Measurements from ENCODE around the gene PPP2R5C. TPM values are rescaled to one million over a fixed set of nuclear protein-coding genes. Genes with fewer than 3 reads are reported as not detected.

Gene PPP2R5C
- total and polyA plus RNA-seq, 8 donors, result 103 to 176 (median 112) TPM

- intact Hi-C loops (cut with DNase I), result no loop called here
- DNase-seq (peak in 1 of 4 donors; percentile 84), ATAC-seq (peak; percentile 4)
- peaks cover 0 to 30% of the 10 kb centered on the region in 2 donors for H3K27me3 ChIP-seq
- H3K4me3 ChIP-seq, result peak overlapping the region; percentile 73 to 78
- H3K27ac ChIP-seq, result peak overlapping the region; percentile 99
- no peaks in the 10 kb centered on the region for H3K36me3 ChIP-seq
- TF ChIP-seq CTCF (IDR thresholded peaks at IDR 0.05), result no peak
- H3K4me1 ChIP-seq, result peaks cover 9 to 20% of the 10 kb centered on the region in 2 donors
- H3K9me3 ChIP-seq, result no peaks in the 10 kb centered on the region
Measured at GRCh38 chr14:101948666-101949216, 187.2 kb downstream of the PPP2R5C start.

DNA sequence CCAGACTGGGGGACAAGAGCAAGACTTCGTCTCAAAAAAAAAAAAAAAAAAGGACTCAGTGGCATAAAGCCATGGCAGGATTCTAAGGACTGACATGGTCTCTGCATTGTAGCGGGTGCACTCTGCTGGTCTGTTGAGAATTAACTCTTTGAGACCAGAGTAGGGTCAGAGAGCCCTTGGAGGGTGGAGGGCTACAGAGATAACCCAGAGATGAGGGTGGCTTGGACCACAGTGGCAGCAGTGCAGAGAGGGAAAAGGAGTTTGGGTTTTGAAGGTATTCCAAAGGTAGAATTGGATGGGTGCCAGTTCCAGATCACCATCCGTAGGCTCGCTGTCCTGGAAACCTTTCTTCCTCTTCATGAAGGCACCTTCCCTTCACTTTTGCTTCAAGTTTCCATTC is 188.6 kb downstream of the PPP2R5C start:
- Histone ChIP-seq H3K27ac (no peak overlapping the region), H3K36me3 (no peaks in the 10 kb centered on the region), H3K4me3 (no peak overlapping the region), H3K4me1 (peaks cover 9 to 20% of the 10 kb centered on the region in 2 donors), H3K9me3 (no peaks in the 10 kb centered on the region), H3K27me3 (peaks cover 0 to 16% of the 10 kb centered on the region in 2 donors)
- TF ChIP-seq CTCF (IDR thresholded peaks at IDR 0.05), result no peak
- intact Hi-C loops (cut with DNase I), result loop anchor here in 1 of 2 donors (10.0 kb wide), 1 partner anchor 175 kb away; no protein-coding TSS in a partner anchor
- ATAC-seq (no peak), DNase-seq (no peak)

DNA sequence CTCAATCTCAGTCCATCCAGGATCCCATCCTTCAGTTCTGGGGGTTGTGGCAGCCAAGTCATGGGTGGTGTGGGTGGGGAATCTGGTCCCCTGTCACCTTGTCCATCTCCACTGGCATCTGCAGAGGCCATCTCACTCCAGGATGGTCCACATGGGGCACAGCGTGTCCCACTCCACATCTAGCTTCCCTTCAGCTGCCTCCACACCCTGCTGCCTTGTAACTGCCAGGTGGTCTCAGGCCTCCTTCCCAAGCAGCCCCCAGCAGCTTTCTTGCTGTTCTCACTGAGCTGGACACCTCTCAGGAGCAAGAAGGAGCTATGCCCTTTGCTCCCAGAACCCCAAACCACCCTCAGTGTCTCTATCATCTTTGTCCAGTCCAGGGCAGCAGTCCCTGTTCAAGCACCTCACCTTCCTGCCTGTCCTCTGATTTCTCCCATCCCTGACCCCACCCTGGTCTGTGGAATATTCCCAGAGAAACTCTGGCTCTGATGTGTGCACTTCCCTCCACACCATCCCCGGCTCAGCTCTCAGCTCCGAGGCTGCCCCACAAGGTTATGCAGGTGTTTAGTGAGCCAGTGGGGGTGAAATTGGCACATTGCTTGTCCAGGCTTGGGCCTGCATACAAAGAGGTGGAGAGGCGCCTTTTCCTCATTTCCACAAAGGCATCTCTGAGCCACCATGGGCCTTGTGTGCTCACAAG is 189.2 kb downstream of the PPP2R5C start:
- no peaks in the 10 kb centered on the region for H3K36me3 ChIP-seq
- intact Hi-C loops (cut with DNase I), result loop anchor here in 1 of 2 donors (10.0 kb wide), 1 partner anchor 176 kb away; no protein-coding TSS in a partner anchor
- TF ChIP-seq CTCF (IDR thresholded peaks at IDR 0.05), result no peak

GRCh38 chr14:101953151-101953550 is 191.6 kb downstream of the PPP2R5C start:
- no peaks in the 10 kb centered on the region for H3K27me3 ChIP-seq
- intact Hi-C loops (cut with DNase I), result loop anchor here in 1 of 2 donors (10.0 kb wide), 1 partner anchor 178 kb away; no protein-coding TSS in a partner anchor
- peaks cover 9 to 13% of the 10 kb centered on the region in 2 donors for H3K4me1 ChIP-seq
- no peaks in the 10 kb centered on the region for H3K36me3 ChIP-seq
- H3K4me3 ChIP-seq, result no peak overlapping the region
- no peaks in the 10 kb centered on the region for H3K9me3 ChIP-seq
- no peak for TF ChIP-seq CTCF (IDR thresholded peaks at IDR 0.05)
- H3K27ac ChIP-seq, result no peak overlapping the region
- peak in 1 of 4 donors; percentile 34 for DNase-seq
- no peak for ATAC-seq

More for the DNA sequence above, 189.2 kb downstream of the PPP2R5C start:
- DNase-seq, result peak in 1 of 4 donors; percentile 20
- H3K27ac ChIP-seq, result no peak overlapping the region
- H3K9me3 ChIP-seq, result no peaks in the 10 kb centered on the region
- H3K4me1 ChIP-seq, result peaks cover 9 to 20% of the 10 kb centered on the region in 2 donors
- peaks cover 0 to 10% of the 10 kb centered on the region in 2 donors for H3K27me3 ChIP-seq
- no peak for ATAC-seq
- H3K4me3 ChIP-seq, result no peak overlapping the region

- Histone ChIP-seq H3K27me3 (no peaks in the 10 kb centered on the region), H3K4me1 (peaks cover 1 to 4% of the 10 kb centered on the region in 2 donors), H3K4me3 (no peak overlapping the region), H3K27ac (no peak overlapping the region), H3K9me3 (no peaks in the 10 kb centered on the region), H3K36me3 (no peaks in the 10 kb centered on the region)
- intact Hi-C loops (cut with DNase I), result loop anchor here in 1 of 2 donors (10.0 kb wide), 1 partner anchor 180 kb away; no protein-coding TSS in a partner anchor
- ATAC-seq (no peak), DNase-seq (no peak)
- TF ChIP-seq CTCF (IDR thresholded peaks at IDR 0.05), result no peak
Measured at GRCh38 chr14:101954501-101954900, 193.0 kb downstream of the PPP2R5C start.

Data from left lung (tissue), 10 donors.